NCI-H2227 (cell line): Measurements from ENCODE around the gene TBCCD1.

Experiments used
- DNase-seq: peaks from one replicate; lab custom pipeline; 2025; ENCODE audit not compliant: unreplicated experiment; lab: John Stamatoyannopoulos, UW

TBCCD1 gene

GRCh38 chr3:186497608-186498007, 69.5 kb downstream of the TBCCD1 start:
- no peak for DNase-seq

GRCh38 chr3:186496635-186497034, 70.5 kb downstream of the TBCCD1 start:
- no peak for DNase-seq
